GM23338 (cell line): Measurements from ENCODE around the gene PRKCD. TPM values are rescaled to one million over a fixed set of nuclear protein-coding genes. Genes with fewer than 3 reads are reported as not detected.

Experiments
- ATAC-seq: fragments of 200-7000 bp; cut with Tn5 transposase; 3 replicates; pipeline ENCODE4 v1.9.1; 2020
- DNase-seq: peaks from one replicate; pipeline ENCODE4 v3.0.0-alpha.2; 2015; ENCODE audit warnings: low spot score
- H2AFZ ChIP-seq: fragments of 200-600 bp; sonication (generic); 2 replicates; pipeline ENCODE4 v1.8.0; 2016; ENCODE audit warnings: antibody characterized with exemption, mild to moderate bottlenecking, moderate library complexity
- H3F3A ChIP-seq: fragments of 200-600 bp; sonication (generic); replicated peaks from 2 replicates; pipeline ENCODE4 v1.8.0; 2017; ENCODE audit warnings: antibody characterized with exemption, mixed run types, low read depth
- H3K27ac ChIP-seq: fragments of 200-600 bp; sonication (generic); 2 replicates; pipeline ENCODE4 v1.6.1; 2016; ENCODE audit warnings: low read depth
- H3K27me3 ChIP-seq: fragments of 200-600 bp; sonication (generic); 2 replicates; pipeline ENCODE4 v1.8.0; 2016; ENCODE audit warnings: mild to moderate bottlenecking, mixed run types, moderate library complexity; ENCODE audit not compliant: insufficient read depth
- H3K36me3 ChIP-seq: fragments of 200-600 bp; sonication (generic); 2 replicates; pipeline ENCODE4 v1.8.0; 2016; ENCODE audit warnings: mild to moderate bottlenecking; ENCODE audit not compliant: insufficient read depth
- H3K4me1 ChIP-seq: fragments of 200-600 bp; sonication (generic); 2 replicates; pipeline ENCODE4 v1.8.0; 2016; ENCODE audit warnings: mild to moderate bottlenecking, moderate library complexity; ENCODE audit not compliant: insufficient read depth
- H3K4me2 ChIP-seq: fragments of 200-600 bp; sonication (generic); 2 replicates; pipeline ENCODE4 v1.7.1; 2017; ENCODE audit warnings: mixed run types
- H3K4me3 ChIP-seq: fragments of 200-600 bp; sonication (generic); 2 replicates; pipeline ENCODE4 v1.6.1; 2016; ENCODE audit warnings: mixed run types
- H3K79me2 ChIP-seq: fragments of 200-600 bp; sonication (generic); replicated peaks from 2 replicates; pipeline ENCODE4 v1.8.0; 2017; ENCODE audit warnings: mild to moderate bottlenecking; ENCODE audit not compliant: insufficient read depth
- H3K9me2 ChIP-seq: fragments of 200-600 bp; sonication (generic); 2 replicates; pipeline ENCODE4 v1.8.0; 2017; ENCODE audit not compliant: insufficient read depth
- H4K20me1 ChIP-seq: fragments of 200-600 bp; sonication (generic); replicated peaks from 2 replicates; pipeline ENCODE4 v1.8.0; 2017; ENCODE audit warnings: mild to moderate bottlenecking; ENCODE audit not compliant: insufficient read depth
- H3K27ac Mint-ChIP-seq: 2 replicates; pipeline ENCODE4 v1.8.0; 2020; ENCODE audit warnings: inconsistent platforms, mild to moderate bottlenecking, moderate library complexity, mixed read lengths
- H3K27me3 Mint-ChIP-seq: 3 replicates; pipeline ENCODE4 v1.8.0; 2022; ENCODE audit warnings: low read depth, mild to moderate bottlenecking, moderate library complexity, mixed read lengths, inconsistent platforms; ENCODE audit not compliant: insufficient read depth, poor library complexity
- H3K36me3 Mint-ChIP-seq: 3 replicates; pipeline ENCODE4 v1.8.0; 2021; ENCODE audit warnings: low read depth, mild to moderate bottlenecking, inconsistent platforms, moderate library complexity, mixed read lengths
- H3K4me1 Mint-ChIP-seq: 3 replicates; pipeline ENCODE4 v1.8.0; 2020; ENCODE audit warnings: mild to moderate bottlenecking, inconsistent platforms, mixed read lengths
- H3K4me3 Mint-ChIP-seq: 3 replicates; pipeline ENCODE4 v1.8.0; 2021; ENCODE audit warnings: moderate library complexity, mild to moderate bottlenecking, inconsistent platforms, mixed read lengths
- H3K9me3 Mint-ChIP-seq: 3 replicates; pipeline ENCODE4 v1.8.0; 2020; ENCODE audit warnings: moderate library complexity, mild to moderate bottlenecking, inconsistent platforms, mixed read lengths
- CREB1 ChIP-seq: fragments of 250-450 bp; sonication (Bioruptor Pico); IDR thresholded peaks from 2 replicates; pipeline ENCODE4 v1.5.0; 2020; ENCODE audit warnings: low read depth, mild to moderate bottlenecking, moderate library complexity
- CTCF ChIP-seq, 2 experiments: fragments of 200-600 bp in 1 of 2; sonication (generic) in 1 of 2; conservative IDR thresholded peaks; 2 replicates each; pipeline versions ENCODE4 v1.5.1 to v1.6.1; 2016 to 2017; ENCODE audit warnings: antibody characterized with exemption in 2 of 2, low read depth in 2 of 2, mild to moderate bottlenecking in 2 of 2, moderate library complexity in 1 of 2
- ETS1 ChIP-seq: IDR thresholded peaks from 2 replicates; pipeline ENCODE4 v1.6.1; 2016; ENCODE audit warnings: antibody characterized with exemption
- EZH2 ChIP-seq: fragments of 200-600 bp; sonication (generic); IDR thresholded peaks from one replicate; pipeline ENCODE4 v1.8.0; 2017; ENCODE audit warnings: antibody characterized with exemption, mild to moderate bottlenecking, low read depth; ENCODE audit not compliant: unreplicated experiment
- EZH2phosphoT487 ChIP-seq: fragments of 200-600 bp; sonication (generic); IDR thresholded peaks from one replicate; pipeline ENCODE4 v1.8.1; 2018; ENCODE audit warnings: antibody characterized with exemption; ENCODE audit not compliant: unreplicated experiment
- JUNB ChIP-seq: IDR thresholded peaks from one replicate; pipeline ENCODE4 v1.6.1; 2016; ENCODE audit warnings: antibody characterized with exemption; ENCODE audit not compliant: unreplicated experiment
- NANOG ChIP-seq: IDR thresholded peaks from 2 replicates; pipeline ENCODE4 v1.6.1; 2016; ENCODE audit warnings: antibody characterized with exemption, borderline replicate concordance
- POLR2AphosphoS5 ChIP-seq: IDR thresholded peaks from 2 replicates; pipeline ENCODE4 v1.6.1; 2016; ENCODE audit warnings: antibody characterized with exemption, low read depth
- REST ChIP-seq: IDR thresholded peaks from one replicate; pipeline ENCODE4 v1.6.1; 2018; ENCODE audit warnings: antibody characterized with exemption; ENCODE audit not compliant: unreplicated experiment
- STAT1 ChIP-seq: IDR thresholded peaks from one replicate; pipeline ENCODE4 v1.6.1; 2016; ENCODE audit warnings: antibody characterized with exemption; ENCODE audit not compliant: unreplicated experiment
- ZNF114 ChIP-seq: fragments of 250-450 bp; sonication (Bioruptor Pico); IDR thresholded peaks from 2 replicates; pipeline ENCODE4 v1.5.0; 2020; ENCODE audit warnings: mild to moderate bottlenecking, moderate library complexity
- ZNF331 ChIP-seq: fragments of 250-450 bp; sonication (Bioruptor Pico); IDR thresholded peaks from 2 replicates; pipeline ENCODE4 v1.5.0; 2020; ENCODE audit warnings: low read depth, mild to moderate bottlenecking, moderate library complexity
- ZNF462 ChIP-seq: fragments of 250-450 bp; sonication (Bioruptor Pico); IDR thresholded peaks from 2 replicates; pipeline ENCODE4 v1.5.0; 2020; ENCODE audit warnings: mild to moderate bottlenecking, moderate library complexity
- polyA plus RNA-seq: library from polyadenylated mRNA; unstranded; fragments of >200 nt; fragmentation: Nextera tagmentation; extraction: Ambion mirVana; gene quantifications from 2 replicates; pipeline ENCODE4 v1.2.1, GENCODE V29; 2016
- total RNA-seq: library from RNA; depleted of rRNA; stranded (reverse); fragments of >200 nt; shearing (Covaris generic); gene quantifications from 2 replicates; pipeline ENCODE4 v1.2.3, GENCODE V29; 2014

PRKCD gene
- total and polyA plus RNA-seq, 2 experiments from 2014 or later = 11.3 to 11.8 TPM

GRCh38 chr3:53169045-53169831 is 8.2 kb downstream of the PRKCD start:
- no peak overlapping the region for H3K4me3 ChIP-seq
- no peaks in the 10 kb centered on the region for H3K9me2 ChIP-seq
- ATAC-seq = peak; percentile 76
- peaks cover 9% of the 10 kb centered on the region for H3K27me3 Mint-ChIP-seq
- peaks cover 2% of the 10 kb centered on the region; the same call in 2 of the 3 replicates for H3K36me3 Mint-ChIP-seq
- peaks cover 18% of the 10 kb centered on the region for H3K4me1 ChIP-seq
- 0 out of 2 replicates have a peak overlapping the region, but pooled peaks have one; percentile 51 for H3K27ac Mint-ChIP-seq
- H4K20me1 ChIP-seq = no peaks in the 10 kb centered on the region; the same call in 1 of the 2 replicates
- no peaks in the 10 kb centered on the region for H3K36me3 ChIP-seq
- no peak overlapping the region; the same call in 2 of the 3 replicates for H3K4me3 Mint-ChIP-seq
- H3F3A ChIP-seq = no peaks in the 10 kb centered on the region
- H3K27me3 ChIP-seq = no peaks in the 10 kb centered on the region
- no peaks in the 10 kb centered on the region; the same call in 2 of the 3 replicates for H3K9me3 Mint-ChIP-seq
- peak; percentile 55 for DNase-seq
- no peak overlapping the region for H3K27ac ChIP-seq
- H3K4me2 ChIP-seq = no peak overlapping the region
- TF ChIP-seq ZNF462 (CRISPR knock-in tag) = no peak
- TF ChIP-seq REST = no peak
- TF ChIP-seq EZH2 = no peak
- no peak for TF ChIP-seq ZNF114 (CRISPR knock-in tag)
- no peak for TF ChIP-seq EZH2phosphoT487
- TF ChIP-seq CTCF (conservative IDR thresholded peaks at IDR 0.05; ENCODE audit: low read depth in 2 of 2) = no peak
- TF ChIP-seq ETS1 = no peak
- no peak for TF ChIP-seq STAT1
- no peak for TF ChIP-seq ZNF331
- TF ChIP-seq JUNB = no peak
- no peak for TF ChIP-seq NANOG
- TF ChIP-seq CREB1 (CRISPR knock-in tag) = no peak
- no peak for TF ChIP-seq POLR2AphosphoS5
- no peak overlapping the region for H2AFZ ChIP-seq
- peaks cover 56% of the 10 kb centered on the region for H3K4me1 Mint-ChIP-seq
- peaks cover under 1% of the 10 kb centered on the region; the same call in 1 of the 2 replicates for H3K79me2 ChIP-seq
